ENCODE measurements around the gene DALRD3.
A peak's percentile ranks its signal among the peaks of the same experiment; 100 is the strongest.

DALRD3 gene

DNA sequence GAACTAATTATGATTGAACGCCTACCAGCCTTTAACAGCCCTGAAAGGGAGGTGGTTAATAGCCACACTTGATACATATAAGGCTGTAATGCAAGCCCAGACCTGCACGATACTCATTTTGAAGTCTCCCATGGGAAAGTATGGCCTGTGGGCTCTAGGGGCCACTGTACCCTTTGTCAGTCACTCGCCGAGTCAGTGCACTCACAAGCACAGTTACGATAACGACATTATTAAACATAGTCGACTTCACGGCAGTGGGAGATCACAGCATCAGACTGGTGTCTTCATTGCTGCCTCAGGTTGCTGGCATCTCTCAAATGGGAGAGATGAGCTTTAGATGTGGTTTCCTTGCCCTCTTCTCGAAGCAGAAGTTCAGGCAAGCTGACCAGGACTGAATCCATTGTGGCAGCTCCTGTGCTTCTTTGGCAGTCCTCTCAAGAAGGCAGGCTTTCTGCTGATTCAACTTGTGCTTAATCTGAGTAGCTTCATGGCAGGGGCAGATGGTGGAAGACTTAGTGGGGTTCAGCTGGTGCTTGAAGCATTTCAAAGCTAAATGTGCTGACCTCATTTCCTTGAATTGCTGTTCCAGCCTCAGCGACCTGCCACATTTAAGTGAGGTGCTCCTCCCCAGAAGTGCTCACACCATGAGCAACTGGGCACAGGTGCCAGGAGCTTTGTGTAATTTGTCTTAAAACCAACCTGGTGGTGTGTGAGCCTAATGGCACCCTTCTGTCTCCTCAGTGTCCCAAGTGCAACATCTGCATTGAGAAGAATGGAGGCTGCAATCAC, 44.1 kb downstream of the DALRD3 start:
- no peak for DNase-seq

GRCh38 chr3:48970586-48970985, 47.8 kb downstream of the DALRD3 start:
- DNase-seq: no peak

GRCh38 chr3:48966876-48967361, 51.5 kb downstream of the DALRD3 start:
- peak; percentile 31 for DNase-seq

- no peak for DNase-seq
Observed at GRCh38 chr3:48966367-48966766, 52.0 kb downstream of the DALRD3 start.
